H1 (cell line): ENCODE data around the gene GNAS. TPM values are rescaled to one million over a fixed set of nuclear protein-coding genes. Genes with fewer than 3 reads are reported as not detected.

ENCODE experiments used
- JUN ChIP-seq: IDR thresholded peaks from 2 replicates; pipeline ENCODE4 v1.6.1; 2011; ENCODE audit warnings: low read depth, mild to moderate bottlenecking, improper control_type of control experiment, low read length
- KDM4A ChIP-seq: IDR thresholded peaks from one replicate; pipeline ENCODE4 v1.7.1; 2012; ENCODE audit warnings: low read depth, mild to moderate bottlenecking, moderate library complexity, low read length, inconsistent platforms; ENCODE audit not compliant: severe bottlenecking
- polyA plus RNA-seq, 7 experiments: library from polyadenylated mRNA; depleted of rRNA in 3 of 7; stranded (reverse) in 5 of 7; unstranded in 2 of 7; fragments of >200 nt in 5 of 7; fragments of 200-250 nt in 2 of 7; gene quantifications; 1 replicate in 5 of 7; 2 replicates in 1 of 7; 4 replicates in 1 of 7; pipeline versions ENCODE4 v1.2.1 to v1.2.3, GENCODE V29; 2011 to 2013; ENCODE audit warnings: missing spikeins in 2 of 7, mixed read lengths in 2 of 7
- total RNA-seq: library from RNA; stranded (reverse); fragmentation: NEBNext Ultra II Directional; extraction: Animal tissue kit (Norgen Biotek cat#: 25700); gene quantifications from 2 replicates; pipeline ENCODE4 v1.2.1, GENCODE V29; 2021

Gene GNAS
- total and polyA plus RNA-seq, 2 of the 8 experiments (the other 6 are each of a cell fraction or from before 2014, with no cell fraction given): 989 to 1,613 TPM

DNA sequence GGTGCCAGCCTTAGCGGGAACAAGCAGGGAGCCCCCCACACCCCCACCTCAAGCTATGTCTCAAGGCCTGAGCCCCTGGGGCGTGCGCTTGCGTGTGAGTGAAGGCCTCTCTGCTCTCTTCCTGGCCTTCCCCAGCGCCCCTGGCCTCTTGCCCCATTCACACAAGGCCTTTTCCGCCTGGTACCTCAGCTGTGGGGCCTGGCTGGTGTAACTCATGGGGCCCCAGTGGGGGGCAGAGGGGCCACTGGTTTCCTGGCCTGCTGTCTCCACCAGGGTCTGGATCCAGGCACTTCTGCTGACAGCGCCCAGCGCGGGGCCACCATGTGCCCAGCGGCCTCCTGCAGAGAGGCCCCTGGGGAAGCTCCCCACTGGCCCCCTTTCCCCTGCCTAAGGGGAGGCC, 36.5 kb upstream of the GNAS start (continued):
- TF ChIP-seq JUN: no peak
- TF ChIP-seq KDM4A: no peak
